OCI-LY7 (cell line): ENCODE measurements around the gene HTR1B. TPM values are rescaled to one million over a fixed set of nuclear protein-coding genes. Genes with fewer than 3 reads are reported as not detected.

Experiments
- BruUV-seq: library from RNA; stranded (reverse); fragments of 400-500 nt; replicated peaks from 2 replicates; lab custom pipeline; 2021; lab: Mats Ljungman, UMichigan
- CTCF ChIA-PET: fragments of 300-600 bp; sonication (Branson Sonifier 250); formaldehyde crosslinking; loops from one replicate; lab custom pipeline; 2022; ENCODE audit warnings: antibody characterized with exemption; ENCODE audit not compliant: unreplicated experiment; lab: Charles Lee
- POLR2A ChIA-PET: fragments of 300-600 bp; sonication (Branson Sonifier 250); formaldehyde crosslinking; loops from one replicate; lab custom pipeline; 2022; ENCODE audit warnings: antibody characterized with exemption; lab: Charles Lee
- DNase-seq: peaks from one replicate; pipeline ENCODE4 v3.0.0-alpha.2; 2015; ENCODE audit warnings: low spot score
- H2AFZ ChIP-seq: fragments of 200-600 bp; sonication (generic), shearing (Covaris generic); 2 replicates; pipeline ENCODE4 v1.6.1; 2014; ENCODE audit warnings: mild to moderate bottlenecking, antibody characterized with exemption, low read length, moderate library complexity
- H3K27ac ChIP-seq: fragments of 200-600 bp; sonication (generic); 2 replicates; pipeline ENCODE4 v1.5.1; 2014; ENCODE audit warnings: mixed run types, low read depth, mild to moderate bottlenecking, moderate library complexity, low read length, inconsistent platforms; ENCODE audit not compliant: poor library complexity, severe bottlenecking
- H3K36me3 ChIP-seq: fragments of 200-600 bp; sonication (generic); 2 replicates; pipeline ENCODE4 v1.6.1; 2014; ENCODE audit warnings: mild to moderate bottlenecking, antibody characterized with exemption, low read length, moderate library complexity, mixed read lengths; ENCODE audit not compliant: insufficient read depth
- H3K4me1 ChIP-seq: fragments of 200-600 bp; sonication (generic); 2 replicates; pipeline ENCODE4 v1.5.1; 2014; ENCODE audit warnings: mild to moderate bottlenecking, low read length; ENCODE audit not compliant: insufficient read depth, poor library complexity, severe bottlenecking
- H3K4me2 ChIP-seq: fragments of 200-600 bp; sonication (generic); 2 replicates; pipeline ENCODE4 v1.6.1; 2014; ENCODE audit warnings: mild to moderate bottlenecking, low read length
- H3K4me3 ChIP-seq: fragments of 200-600 bp; sonication (generic); 2 replicates; pipeline ENCODE4 v1.5.1; 2014; ENCODE audit warnings: mild to moderate bottlenecking, low read depth, low read length; ENCODE audit not compliant: poor library complexity, severe bottlenecking
- H3K79me2 ChIP-seq: fragments of 200-600 bp; sonication (generic); 2 replicates; pipeline ENCODE4 v1.6.1; 2016; ENCODE audit warnings: low read depth, mild to moderate bottlenecking, low read length, moderate library complexity, mixed read lengths; ENCODE audit not compliant: insufficient read depth
- H3K9me2 ChIP-seq: fragments of 200-600 bp; sonication (generic); 2 replicates; pipeline ENCODE4 v1.6.1; 2016; ENCODE audit warnings: mild to moderate bottlenecking, low read length, mixed read lengths; ENCODE audit not compliant: insufficient read depth
- H3K9me3 ChIP-seq: fragments of 200-600 bp; sonication (generic); 2 replicates; pipeline ENCODE4 v1.6.1; 2014; ENCODE audit warnings: mild to moderate bottlenecking, mixed run types, low read length, mixed read lengths
- H4K20me1 ChIP-seq: fragments of 200-600 bp; sonication (generic); 2 replicates; pipeline ENCODE4 v1.6.1; 2014; ENCODE audit warnings: mild to moderate bottlenecking, antibody characterized with exemption, low read length, moderate library complexity, mixed read lengths; ENCODE audit not compliant: insufficient read depth
- EZH2phosphoT487 ChIP-seq: fragments of 200-600 bp; sonication (generic); IDR thresholded peaks from 2 replicates; pipeline ENCODE4 v1.6.1; 2018; ENCODE audit warnings: low read depth, borderline replicate concordance, mild to moderate bottlenecking, mixed run types, antibody characterized with exemption, low read length, moderate library complexity, mixed read lengths
- intact Hi-C: fragments of 100-400 bp; cut with micrococcal nuclease; formaldehyde crosslinking; loops from one replicate; pipeline ENCODE4 v1.10.0; 2022; ENCODE audit not compliant: unreplicated experiment
- total RNA-seq, 2 experiments: library from RNA; depleted of rRNA in 1 of 2; stranded (reverse); fragments of >200 nt in 1 of 2; shearing (Covaris generic) in 1 of 2; gene quantifications; 2 replicates each; pipeline ENCODE4 v1.2.3, GENCODE V29; 2014 to 2022
- TF ChIP-seq, protein P1 (sequence below): fragments of 200-600 bp; sonication (generic); conservative IDR thresholded peaks from 2 replicates; pipeline ENCODE4 v1.5.1; 2014; ENCODE audit warnings: mild to moderate bottlenecking, antibody characterized with exemption, low read length, moderate library complexity, mixed read lengths

Gene HTR1B
- total RNA-seq, 2 experiments from 2014 or later: not detected

DNA sequence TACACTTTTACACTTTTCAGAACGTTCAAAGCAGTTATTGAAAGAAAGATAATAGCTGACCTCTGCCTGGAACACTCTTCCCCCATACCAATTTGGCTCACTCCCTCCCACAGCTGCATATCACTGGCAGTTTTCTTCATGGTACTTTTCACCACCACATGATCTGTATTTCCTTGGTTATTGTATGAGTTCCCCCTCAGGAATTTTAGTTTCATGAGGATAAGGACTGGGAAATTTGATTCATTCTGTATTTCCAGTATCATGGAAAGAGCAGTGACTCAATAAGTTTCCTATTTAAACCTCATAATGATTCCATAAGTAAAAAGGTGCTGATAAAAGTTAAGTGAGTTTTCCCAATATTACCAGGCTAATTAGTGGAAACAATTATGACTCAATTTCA lies 16.0 kb downstream of the HTR1B start:
- no peak overlapping the region for H3K4me3 ChIP-seq
- TF ChIP-seq, protein P1, sequence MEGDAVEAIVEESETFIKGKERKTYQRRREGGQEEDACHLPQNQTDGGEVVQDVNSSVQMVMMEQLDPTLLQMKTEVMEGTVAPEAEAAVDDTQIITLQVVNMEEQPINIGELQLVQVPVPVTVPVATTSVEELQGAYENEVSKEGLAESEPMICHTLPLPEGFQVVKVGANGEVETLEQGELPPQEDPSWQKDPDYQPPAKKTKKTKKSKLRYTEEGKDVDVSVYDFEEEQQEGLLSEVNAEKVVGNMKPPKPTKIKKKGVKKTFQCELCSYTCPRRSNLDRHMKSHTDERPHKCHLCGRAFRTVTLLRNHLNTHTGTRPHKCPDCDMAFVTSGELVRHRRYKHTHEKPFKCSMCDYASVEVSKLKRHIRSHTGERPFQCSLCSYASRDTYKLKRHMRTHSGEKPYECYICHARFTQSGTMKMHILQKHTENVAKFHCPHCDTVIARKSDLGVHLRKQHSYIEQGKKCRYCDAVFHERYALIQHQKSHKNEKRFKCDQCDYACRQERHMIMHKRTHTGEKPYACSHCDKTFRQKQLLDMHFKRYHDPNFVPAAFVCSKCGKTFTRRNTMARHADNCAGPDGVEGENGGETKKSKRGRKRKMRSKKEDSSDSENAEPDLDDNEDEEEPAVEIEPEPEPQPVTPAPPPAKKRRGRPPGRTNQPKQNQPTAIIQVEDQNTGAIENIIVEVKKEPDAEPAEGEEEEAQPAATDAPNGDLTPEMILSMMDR: no peak
- no peak for TF ChIP-seq EZH2phosphoT487
- peaks cover 5% of the 10 kb centered on the region for H3K9me3 ChIP-seq
- intact Hi-C loops: no loop called here
- ChIA-PET CTCF (no interaction called here), POLR2A (no interaction called here)
- H3K9me2 ChIP-seq: no peaks in the 10 kb centered on the region
- H3K4me1 ChIP-seq: no peaks in the 10 kb centered on the region
- H4K20me1 ChIP-seq: no peaks in the 10 kb centered on the region
- H3K79me2 ChIP-seq: no peaks in the 10 kb centered on the region
- no peak for DNase-seq
- H3K4me2 ChIP-seq: no peak overlapping the region
- H2AFZ ChIP-seq: no peak overlapping the region
- no TSS peak for BruUV-seq
- H3K36me3 ChIP-seq: no peaks in the 10 kb centered on the region
- no peak overlapping the region for H3K27ac ChIP-seq

DNA sequence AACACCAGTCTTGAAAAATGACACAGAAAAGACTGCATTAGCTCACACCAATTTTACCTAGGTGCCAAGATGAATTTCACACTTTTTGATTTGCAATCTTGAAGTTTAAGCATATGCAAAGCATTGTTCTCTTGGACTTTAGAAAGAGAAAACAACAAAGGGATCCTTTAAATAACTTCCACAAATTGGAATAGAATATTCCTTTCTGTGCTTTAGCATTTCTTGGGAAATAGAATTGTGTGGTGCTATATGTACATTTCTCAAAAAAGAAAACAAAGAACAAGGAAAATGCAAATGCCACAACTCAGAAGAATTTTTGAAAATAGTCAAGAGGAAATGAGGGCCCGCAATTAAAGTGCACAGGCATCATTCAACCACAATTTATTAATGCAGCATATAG lies 17.0 kb downstream of the HTR1B start:
- CTCF ChIA-PET: no interaction called here

DNA sequence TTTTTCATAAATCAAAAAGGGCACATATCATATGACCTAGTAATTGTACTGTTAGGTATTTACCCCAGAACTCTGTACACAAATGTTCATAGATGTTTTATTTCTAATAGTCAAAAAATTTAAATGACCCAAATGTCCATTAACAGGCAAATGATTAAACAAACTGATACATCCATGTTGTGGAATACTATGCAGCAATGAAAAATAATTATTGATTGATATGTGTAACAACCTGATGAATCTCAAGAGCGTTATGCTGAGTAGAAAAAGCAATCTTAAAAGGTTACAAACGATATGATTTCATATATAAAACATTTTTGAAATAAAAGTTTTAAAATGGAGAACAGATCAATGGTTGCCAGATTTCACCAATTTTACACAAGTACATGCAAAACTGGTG lies 18.1 kb downstream of the HTR1B start:
- CTCF ChIA-PET: no interaction called here
- no peak for DNase-seq
- H4K20me1 ChIP-seq: no peaks in the 10 kb centered on the region
- H3K36me3 ChIP-seq: no peaks in the 10 kb centered on the region
- TF ChIP-seq, protein P1: no peak
- no peak for TF ChIP-seq EZH2phosphoT487
- H2AFZ ChIP-seq: no peak overlapping the region
- H3K9me3 ChIP-seq: peaks cover 5% of the 10 kb centered on the region
- H3K79me2 ChIP-seq: no peaks in the 10 kb centered on the region
- no peak overlapping the region for H3K27ac ChIP-seq
- BruUV-seq: no TSS peak
- no peaks in the 10 kb centered on the region for H3K9me2 ChIP-seq
- no peak overlapping the region for H3K4me2 ChIP-seq
- H3K4me1 ChIP-seq: no peaks in the 10 kb centered on the region
- intact Hi-C loops: no loop called here
- H3K4me3 ChIP-seq: no peak overlapping the region
- POLR2A ChIA-PET: no interaction called here

More for the DNA sequence above, 17.0 kb downstream of the HTR1B start:
- no peaks in the 10 kb centered on the region for H3K36me3 ChIP-seq
- no peaks in the 10 kb centered on the region for H3K79me2 ChIP-seq
- peaks cover 5% of the 10 kb centered on the region for H3K9me3 ChIP-seq
- no peak overlapping the region for H3K4me3 ChIP-seq
- H2AFZ ChIP-seq: no peak overlapping the region
- H4K20me1 ChIP-seq: no peaks in the 10 kb centered on the region
- BruUV-seq: no TSS peak
- no peaks in the 10 kb centered on the region for H3K4me1 ChIP-seq
- DNase-seq: no peak
- intact Hi-C loops: no loop called here
- H3K27ac ChIP-seq: no peak overlapping the region
- no peak for TF ChIP-seq EZH2phosphoT487
- TF ChIP-seq, protein P1: no peak
- no peaks in the 10 kb centered on the region for H3K9me2 ChIP-seq
- no peak overlapping the region for H3K4me2 ChIP-seq
- POLR2A ChIA-PET: no interaction called here
